Measurements from ENCODE around the gene DAG1. TPM values are rescaled to one million over a fixed set of nuclear protein-coding genes. Genes with fewer than 3 reads are reported as not detected.

DAG1 gene
- total RNA-seq, 4 donors from 2014 or later: 53.7 to 90.1 (median 55.7) TPM

- peaks cover 22 to 36% (median 28%) of the 10 kb centered on the region in 4 donors for H3K4me1 ChIP-seq
- intact Hi-C loops (cut with DNase I; ENCODE audit: low total_unique reads) (no loop called here), in situ Hi-C loops (cut with MboI; ENCODE audit: low pct_ligation_motif_present in 1 of 4, low pct_unique_long_range_greater_than_20kb in 1 of 4, low sequenced_read_pairs in 3 of 4) (no loop called here)
- no peak for TF ChIP-seq POLR2AphosphoS5 (IDR thresholded peaks at IDR 0.05)
- peak in 1 of 5 experiments; percentile 8 for TF ChIP-seq CTCF (IDR thresholded peaks at IDR 0.05)
- peak overlapping the region; percentile 99 to 100 (median 100) for H3K27ac ChIP-seq
- WGBS, 2 donors (ENCODE audit: low coverage in 1 of 2): 0 to 2% methylated on average over 7 to 23 of the region's 23 CpGs
- no peaks in the 10 kb centered on the region for H3K27me3 ChIP-seq
- H3K9me3 ChIP-seq: no peaks in the 10 kb centered on the region
- no peaks in the 10 kb centered on the region for H3K36me3 ChIP-seq
- DNase-seq: no peak
- peak overlapping the region; percentile 67 to 89 (median 77) for H3K4me3 ChIP-seq
Observed at GRCh38 chr3:49470714-49471420, 800 bp downstream of the DAG1 start.

GRCh38 chr3:49471856-49472495 is 1.9 kb downstream of the DAG1 start:
- intact Hi-C loops (cut with DNase I; ENCODE audit: low total_unique reads) (no loop called here), in situ Hi-C loops (cut with MboI; ENCODE audit: low pct_ligation_motif_present in 1 of 4, low pct_unique_long_range_greater_than_20kb in 1 of 4, low sequenced_read_pairs in 3 of 4) (no loop called here)
- H3K27me3 ChIP-seq: no peaks in the 10 kb centered on the region
- H3K9me3 ChIP-seq: no peaks in the 10 kb centered on the region
- DNase-seq: no peak
- H3K4me1 ChIP-seq: peaks cover 22 to 41% (median 28%) of the 10 kb centered on the region in 4 donors
- 68 to 93% methylated on average over 5 to 6 of the region's 6 CpGs for WGBS, 2 donors (ENCODE audit: low coverage in 1 of 2)
- H3K36me3 ChIP-seq: peaks cover 0 to 2% (median 0%) of the 10 kb centered on the region in 4 donors
- no peak for TF ChIP-seq POLR2A (IDR thresholded peaks at IDR 0.05)
- no peak for TF ChIP-seq EP300 (IDR thresholded peaks at IDR 0.05; ENCODE audit: low read depth)
- TF ChIP-seq CTCF (IDR thresholded peaks at IDR 0.05): no peak
- TF ChIP-seq POLR2AphosphoS5 (IDR thresholded peaks at IDR 0.05): no peak
- H3K27ac ChIP-seq: peak overlapping the region; percentile 99 to 100 (median 100)
- H3K4me3 ChIP-seq: peak overlapping the region in 1 of 4 donors; percentile 89

- Histone ChIP-seq H3K4me1 (peaks cover 6 to 18% (median 9%) of the 10 kb centered on the region in 4 donors), H3K9me3 (no peaks in the 10 kb centered on the region), H3K4me3 (no peak overlapping the region), H3K36me3 (peaks cover 0 to 11% (median 2%) of the 10 kb centered on the region in 4 donors), H3K27me3 (no peaks in the 10 kb centered on the region), H3K27ac (no peak overlapping the region)
- no peak for DNase-seq
- TF ChIP-seq EP300 (IDR thresholded peaks at IDR 0.05; ENCODE audit: low read depth) (no peak), POLR2AphosphoS5 (IDR thresholded peaks at IDR 0.05) (no peak), CTCF (IDR thresholded peaks at IDR 0.05) (no peak), POLR2A (IDR thresholded peaks at IDR 0.05) (no peak)
- in situ Hi-C loops (cut with MboI; ENCODE audit: low pct_ligation_motif_present in 1 of 4, low pct_unique_long_range_greater_than_20kb in 1 of 4, low sequenced_read_pairs in 3 of 4): no loop called here
- WGBS, 2 donors (ENCODE audit: low coverage in 1 of 2): 57 to 67% methylated on average over 1 of the region's 1 CpG
- intact Hi-C loops (cut with DNase I; ENCODE audit: low total_unique reads): no loop called here
Observed at GRCh38 chr3:49476563-49476962, 6.5 kb downstream of the DAG1 start.

- H3K4me1 ChIP-seq: peaks cover 8 to 22% (median 11%) of the 10 kb centered on the region in 4 donors
- H3K4me3 ChIP-seq: no peak overlapping the region
- in situ Hi-C loops (cut with MboI; ENCODE audit: low pct_ligation_motif_present in 1 of 4, low pct_unique_long_range_greater_than_20kb in 1 of 4, low sequenced_read_pairs in 3 of 4) (no loop called here), intact Hi-C loops (cut with DNase I; ENCODE audit: low total_unique reads) (no loop called here)
- DNase-seq: no peak
- no peak for TF ChIP-seq POLR2AphosphoS5 (IDR thresholded peaks at IDR 0.05)
- no peak for TF ChIP-seq POLR2A (IDR thresholded peaks at IDR 0.05)
- no peak for TF ChIP-seq EP300 (IDR thresholded peaks at IDR 0.05; ENCODE audit: low read depth)
- TF ChIP-seq CTCF (IDR thresholded peaks at IDR 0.05): no peak
- H3K27ac ChIP-seq: peak overlapping the region in 1 of 4 donors; percentile 1
- peaks cover 0 to 1% (median 0%) of the 10 kb centered on the region in 4 donors for H3K36me3 ChIP-seq
- H3K9me3 ChIP-seq: no peaks in the 10 kb centered on the region
- no peaks in the 10 kb centered on the region for H3K27me3 ChIP-seq
Observed at GRCh38 chr3:49482766-49483165, 12.7 kb downstream of the DAG1 start.

All from transverse colon (tissue), 4 donors.